ENCODE results near the gene NTF3.

- TF ChIP-seq CTCF (IDR thresholded peaks at IDR 0.05; ENCODE audit: low read depth, low read length) (no peak), POLR2A (IDR thresholded peaks at IDR 0.05; ENCODE audit: extremely low read depth, insufficient read length) (no peak), MYC (IDR thresholded peaks at IDR 0.05; ENCODE audit: low read depth, low read length) (no peak)
These were observed 9.8 kb downstream of the NTF3 start for GRCh38 chr12:5441497-5442236.

Data from NB4 (cell line).